Skeletal muscle cell (primary cell): ENCODE measurements around the gene RASA2.
A peak's percentile ranks its signal among the peaks of the same experiment; 100 is the strongest.

Experiments
- DNase-seq: peaks from one replicate; pipeline ENCODE4 v3.0.0-alpha.2; 2010; ENCODE audit warnings: low read depth
- H3K4me3 ChIP-seq: 2 replicates; pipeline ENCODE4 v1.5.1; 2011; ENCODE audit warnings: low read depth, mild to moderate bottlenecking, control low read depth, low read length, moderate library complexity

RASA2 gene

GRCh38 chr3:141652349-141652748 is 165.5 kb downstream of the RASA2 start:
- no peak overlapping the region for H3K4me3 ChIP-seq
- DNase-seq: no peak

- no peak overlapping the region for H3K4me3 ChIP-seq
Observed at GRCh38 chr3:141653847-141654246, 167.0 kb downstream of the RASA2 start.

DNA sequence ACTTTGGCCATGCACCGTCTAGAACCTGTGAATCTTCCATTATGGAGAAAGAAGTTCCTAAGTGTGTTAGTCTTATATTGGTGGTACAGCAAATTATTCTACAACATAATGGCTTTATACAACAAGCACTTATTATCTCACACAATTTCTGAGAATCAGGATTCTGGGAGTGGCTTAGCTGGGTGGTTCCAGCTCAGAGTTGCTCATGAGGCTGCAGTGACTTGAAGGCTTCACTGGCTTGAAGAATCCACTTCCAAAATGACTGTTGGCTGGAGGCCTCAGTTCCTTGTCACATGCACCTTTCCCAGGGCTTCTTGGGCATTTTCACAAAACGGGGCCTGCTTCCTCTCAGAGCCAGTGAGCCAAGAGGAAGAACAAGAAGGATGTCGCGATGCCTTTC is 169.0 kb downstream of the RASA2 start:
- no peak overlapping the region for H3K4me3 ChIP-seq
- no peak for DNase-seq

More at GRCh38 chr3:141653847-141654246, 167.0 kb downstream of the RASA2 start:
- DNase-seq: no peak

GRCh38 chr3:141656771-141657170 is 169.9 kb downstream of the RASA2 start:
- H3K4me3 ChIP-seq: no peak overlapping the region
- DNase-seq: no peak

DNA sequence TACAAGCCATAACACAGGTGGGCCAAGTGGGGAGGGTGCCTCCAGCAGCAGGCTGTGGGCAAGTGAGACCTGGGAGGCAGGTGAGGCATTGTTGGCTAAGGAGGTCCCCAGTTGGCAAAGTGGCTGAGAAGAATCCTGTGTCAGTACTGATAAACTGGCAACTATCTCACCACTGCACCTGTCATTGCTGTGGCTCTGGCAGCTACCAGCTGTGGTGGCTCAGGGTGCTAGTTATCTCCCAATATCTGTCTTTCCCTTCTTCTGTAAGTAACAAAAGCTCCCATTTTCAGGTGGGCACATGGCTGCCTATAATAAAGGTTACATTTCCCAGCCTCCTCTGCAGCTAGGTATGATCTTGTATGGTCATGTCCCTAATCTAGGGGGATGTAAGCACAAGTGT is 170.7 kb downstream of the RASA2 start:
- DNase-seq: no peak
- H3K4me3 ChIP-seq: no peak overlapping the region

- peak overlapping the region; percentile 57 for H3K4me3 ChIP-seq
- DNase-seq: no peak
Observed at GRCh38 chr3:141659821-141660613, 173.2 kb downstream of the RASA2 start.

DNA sequence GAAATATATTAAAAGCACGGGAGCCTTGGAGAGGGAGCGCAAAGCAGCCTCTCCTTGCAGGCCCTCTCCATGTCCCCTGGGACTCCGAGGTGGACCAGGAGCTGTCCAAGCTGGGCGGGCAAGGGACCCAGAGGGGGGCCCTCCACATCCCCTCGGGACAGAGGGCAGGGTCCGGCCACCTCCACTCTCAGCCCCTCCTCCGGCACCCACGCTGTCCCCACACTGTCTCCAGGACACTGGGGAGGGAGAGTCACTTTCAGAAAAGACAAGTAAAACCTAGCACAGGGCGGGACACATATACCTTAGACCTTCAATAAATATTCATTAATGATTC is 173.8 kb downstream of the RASA2 start:
- no peak for DNase-seq
- peak overlapping the region; percentile 57 for H3K4me3 ChIP-seq

DNA sequence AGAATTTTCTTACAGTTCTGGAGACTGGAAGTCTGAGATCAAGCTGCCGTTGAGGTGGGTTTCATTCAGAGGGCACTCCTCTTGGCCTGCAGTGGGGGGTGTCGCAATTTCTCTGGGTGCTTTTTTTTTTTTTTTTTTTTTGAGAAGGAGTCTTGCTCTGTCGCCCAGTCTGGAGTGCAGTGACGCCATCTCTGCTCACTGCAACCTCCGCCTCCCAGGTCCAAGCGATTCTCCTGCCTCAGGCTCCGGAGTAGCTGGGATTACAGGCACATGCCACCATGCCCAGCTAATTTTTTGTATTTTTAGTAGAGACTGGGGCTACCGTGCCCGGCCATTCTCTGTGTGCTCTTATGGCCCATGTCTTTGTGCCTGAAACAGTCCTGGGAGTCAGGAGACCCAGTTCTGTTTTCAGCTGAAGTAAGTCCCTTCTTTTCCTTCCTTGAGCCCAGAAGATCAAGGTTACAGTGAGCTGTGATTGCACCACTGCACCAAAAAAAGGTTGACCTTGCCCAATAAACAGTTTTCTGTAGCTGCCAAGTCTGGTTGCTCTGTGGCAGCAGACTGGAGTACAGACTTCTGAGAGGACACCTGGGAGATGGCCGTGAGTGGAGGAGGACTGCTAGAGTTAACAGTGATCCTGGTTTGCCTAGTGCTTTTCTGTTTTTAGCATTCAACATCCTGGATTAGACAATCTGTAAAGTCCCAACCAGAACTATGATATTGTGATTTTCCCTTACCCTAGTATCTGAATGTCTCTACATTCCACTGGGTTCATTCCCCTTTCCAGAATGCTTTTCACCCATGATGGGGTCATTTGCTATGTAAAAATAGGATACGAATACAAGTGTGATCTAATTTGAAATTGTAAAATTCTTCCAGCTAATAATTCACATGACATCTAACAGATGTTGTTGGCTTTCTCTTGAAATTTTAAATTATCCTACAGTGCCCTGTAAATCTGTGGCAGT is 174.7 kb downstream of the RASA2 start:
- DNase-seq: no peak
- H3K4me3 ChIP-seq: no peak overlapping the region

DNA sequence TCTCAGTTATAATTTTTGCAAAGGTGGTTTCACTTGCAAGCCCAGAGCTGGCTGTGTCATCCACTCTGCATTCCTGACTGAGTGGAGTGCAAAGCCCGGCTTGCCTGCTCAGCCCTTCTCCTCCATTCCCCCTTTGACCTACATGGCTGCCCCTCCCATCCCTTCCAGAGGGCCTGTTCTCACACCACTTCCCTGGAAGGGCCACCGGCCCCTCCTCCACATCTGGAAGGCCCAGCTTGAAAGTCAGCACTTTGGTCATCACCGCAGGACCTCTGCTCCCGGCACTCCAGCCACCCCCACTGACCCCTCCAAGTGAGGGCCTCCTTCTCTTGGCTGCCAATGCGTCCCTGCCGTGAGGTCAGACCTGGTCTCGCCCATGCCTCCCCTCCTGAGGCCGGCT is 177.2 kb downstream of the RASA2 start:
- DNase-seq: no peak
- no peak overlapping the region for H3K4me3 ChIP-seq
